Sigmoid colon (tissue), 7 donors: ENCODE measurements around the gene GCH1. TPM values are rescaled to one million over a fixed set of nuclear protein-coding genes. Genes with fewer than 3 reads are reported as not detected.
A peak's percentile ranks its signal among the peaks of the same experiment; 100 is the strongest.

Experiments used
- DNase-seq: peaks from one replicate; pipeline ENCODE4 v3.0.0-alpha.2; 2019
- H3K27ac ChIP-seq, 4 donors: fragments of 200-600 bp; sonication (generic); one replicate each; pipeline ENCODE4 v1.5.1; 2016 to 2019; ENCODE audit warnings: mild to moderate bottlenecking in 1 of 4
- H3K27me3 ChIP-seq, 3 donors: fragments of 200-600 bp; sonication (generic); one replicate each; pipeline ENCODE4 v1.5.1; 2019; ENCODE audit warnings: mild to moderate bottlenecking in 1 of 3
- H3K36me3 ChIP-seq, 4 donors: fragments of 200-600 bp; sonication (generic); one replicate each; pipeline ENCODE4 v1.5.1; 2016 to 2019
- H3K4me1 ChIP-seq, 4 donors: fragments of 200-600 bp; sonication (generic); one replicate each; pipeline ENCODE4 v1.5.1; 2017 to 2019
- H3K4me3 ChIP-seq, 4 donors: fragments of 200-600 bp; sonication (generic); one replicate each; pipeline ENCODE4 v1.5.1; 2017 to 2019; ENCODE audit warnings: mild to moderate bottlenecking in 2 of 4, moderate library complexity in 1 of 4
- H3K9me3 ChIP-seq, 4 donors: fragments of 200-600 bp in 3 of 4; sonication (generic) in 3 of 4; one replicate each; pipeline versions ENCODE4 v1.5.1 to v1.6.1; 2013 to 2019
- EP300 ChIP-seq, 4 donors: sonication (generic); formaldehyde crosslinking; IDR thresholded peaks; one replicate each; pipeline ENCODE4 v1.6.1; 2017; ENCODE audit warnings: antibody characterized with exemption in 4 of 4
- POLR2A ChIP-seq, 2 donors: fragments of 450-650 bp; IDR thresholded peaks; one replicate each; pipeline ENCODE4 v1.6.1; 2016; ENCODE audit warnings: antibody characterized with exemption in 2 of 2, mild to moderate bottlenecking in 2 of 2, moderate library complexity in 2 of 2
- POLR2AphosphoS5 ChIP-seq, 4 donors: sonication (generic); formaldehyde crosslinking; IDR thresholded peaks; one replicate each; pipeline ENCODE4 v1.6.1; 2017; ENCODE audit warnings: antibody characterized with exemption in 4 of 4
- WGBS, 2 donors: extraction: QIAGEN DNeasy Blood & Tissue Kit; methylation state at CpG; one replicate each; pipeline ENCODE4 v1.1.7; 2013; 5-methylcytosine and 5-hydroxymethylcytosine counted together
- intact Hi-C: fragments of 100-400 bp; cut with DNase I; formaldehyde crosslinking; loops from one replicate; pipeline ENCODE4 v1.15.1; 2023
- polyA plus RNA-seq, 3 donors: library from polyadenylated mRNA; stranded (reverse); fragments of 200-250 nt; gene quantifications; one replicate each; pipeline ENCODE4 v1.2.3, GENCODE V29; 2013
- total RNA-seq, 4 donors: library from RNA; depleted of rRNA; stranded (reverse); fragments of >200 nt; gene quantifications; one replicate each; pipeline ENCODE4 v1.1.0, GENCODE V29; 2016
- TF ChIP-seq, protein P1 (sequence below), 4 experiments: fragments of 450-650 bp in 3 of 4; fragments of 200-600 bp in 1 of 4; IDR thresholded peaks; one replicate each; pipeline ENCODE4 v1.5.1; 2016 to 2019; ENCODE audit warnings: antibody characterized with exemption in 4 of 4, mild to moderate bottlenecking in 3 of 4, moderate library complexity in 2 of 4
- donor health status: healthy with polysubstance abuse.
- donor health status: Bipolar disorder and iron deficiency.
- donor health status: healthy.

The GCH1 gene
- total and polyA plus RNA-seq, 7 donors, result 3.2 to 46.2 (median 8.1) TPM

DNA sequence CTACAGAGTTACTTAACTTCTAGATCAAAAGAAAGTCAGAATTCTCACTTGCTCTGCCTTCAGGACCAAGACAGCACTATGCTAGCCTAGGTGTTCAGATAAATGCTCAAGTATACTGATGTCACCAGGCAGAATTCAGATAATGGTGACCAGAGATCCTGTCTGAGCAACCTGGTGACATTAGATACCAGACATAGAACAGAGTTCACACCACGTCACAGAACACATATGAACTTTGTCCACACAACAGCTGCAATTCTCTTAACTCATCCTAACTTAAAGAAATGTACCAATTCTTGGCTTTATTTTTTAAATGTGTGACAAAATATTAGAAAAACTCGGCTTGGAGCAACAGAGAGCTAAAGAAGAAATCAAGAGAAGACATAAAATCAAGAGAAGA lies 58.1 kb downstream of the GCH1 start:
- Histone ChIP-seq H3K27me3 (no peaks in the 10 kb centered on the region), H3K9me3 (no peaks in the 10 kb centered on the region), H3K4me3 (no peak overlapping the region), H3K36me3 (no peaks in the 10 kb centered on the region), H3K27ac (no peak overlapping the region), H3K4me1 (no peaks in the 10 kb centered on the region)
- WGBS, 2 donors, result 59 to 80% methylated on average over 2 of the region's 2 CpGs
- TF ChIP-seq POLR2AphosphoS5 (IDR thresholded peaks at IDR 0.05), result no peak
- TF ChIP-seq, protein P1, sequence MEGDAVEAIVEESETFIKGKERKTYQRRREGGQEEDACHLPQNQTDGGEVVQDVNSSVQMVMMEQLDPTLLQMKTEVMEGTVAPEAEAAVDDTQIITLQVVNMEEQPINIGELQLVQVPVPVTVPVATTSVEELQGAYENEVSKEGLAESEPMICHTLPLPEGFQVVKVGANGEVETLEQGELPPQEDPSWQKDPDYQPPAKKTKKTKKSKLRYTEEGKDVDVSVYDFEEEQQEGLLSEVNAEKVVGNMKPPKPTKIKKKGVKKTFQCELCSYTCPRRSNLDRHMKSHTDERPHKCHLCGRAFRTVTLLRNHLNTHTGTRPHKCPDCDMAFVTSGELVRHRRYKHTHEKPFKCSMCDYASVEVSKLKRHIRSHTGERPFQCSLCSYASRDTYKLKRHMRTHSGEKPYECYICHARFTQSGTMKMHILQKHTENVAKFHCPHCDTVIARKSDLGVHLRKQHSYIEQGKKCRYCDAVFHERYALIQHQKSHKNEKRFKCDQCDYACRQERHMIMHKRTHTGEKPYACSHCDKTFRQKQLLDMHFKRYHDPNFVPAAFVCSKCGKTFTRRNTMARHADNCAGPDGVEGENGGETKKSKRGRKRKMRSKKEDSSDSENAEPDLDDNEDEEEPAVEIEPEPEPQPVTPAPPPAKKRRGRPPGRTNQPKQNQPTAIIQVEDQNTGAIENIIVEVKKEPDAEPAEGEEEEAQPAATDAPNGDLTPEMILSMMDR (IDR thresholded peaks at IDR 0.05), result no peak
- no peak for TF ChIP-seq POLR2A (IDR thresholded peaks at IDR 0.05)
- no peak for TF ChIP-seq EP300 (IDR thresholded peaks at IDR 0.05)
- no peak for DNase-seq
- intact Hi-C loops, result no loop called here

DNA sequence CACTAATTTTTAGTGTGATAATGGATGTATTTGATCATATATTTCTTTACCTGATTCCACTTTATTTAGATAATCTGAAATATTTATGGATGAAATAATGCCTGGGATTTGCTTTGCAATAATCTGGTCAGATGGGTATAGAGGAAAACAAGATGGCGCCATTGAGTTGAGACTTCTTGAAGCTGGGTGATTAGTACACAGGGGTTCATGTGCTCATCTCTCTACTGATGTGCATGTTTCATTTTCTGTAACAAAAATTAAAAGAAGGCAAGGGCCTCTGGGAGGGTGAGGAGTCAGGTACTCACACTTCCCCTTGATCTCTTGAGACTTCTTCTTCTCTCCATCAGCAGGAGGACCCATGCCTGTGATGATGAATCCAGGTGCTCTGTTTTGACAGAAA lies 61.8 kb downstream of the GCH1 start:
- H3K27ac ChIP-seq, result no peak overlapping the region
- DNase-seq, result no peak
- H3K4me3 ChIP-seq, result no peak overlapping the region
- intact Hi-C loops, result no loop called here
- no peaks in the 10 kb centered on the region for H3K9me3 ChIP-seq
- TF ChIP-seq POLR2AphosphoS5 (IDR thresholded peaks at IDR 0.05), result no peak
- no peak for TF ChIP-seq POLR2A (IDR thresholded peaks at IDR 0.05)
- TF ChIP-seq, protein P1 (IDR thresholded peaks at IDR 0.05), result no peak
- TF ChIP-seq EP300 (IDR thresholded peaks at IDR 0.05), result no peak
- H3K36me3 ChIP-seq, result no peaks in the 10 kb centered on the region
- H3K4me1 ChIP-seq, result no peaks in the 10 kb centered on the region
- 96 to 98% methylated on average over 1 of the region's 1 CpG for WGBS, 2 donors
- H3K27me3 ChIP-seq, result no peaks in the 10 kb centered on the region

DNA sequence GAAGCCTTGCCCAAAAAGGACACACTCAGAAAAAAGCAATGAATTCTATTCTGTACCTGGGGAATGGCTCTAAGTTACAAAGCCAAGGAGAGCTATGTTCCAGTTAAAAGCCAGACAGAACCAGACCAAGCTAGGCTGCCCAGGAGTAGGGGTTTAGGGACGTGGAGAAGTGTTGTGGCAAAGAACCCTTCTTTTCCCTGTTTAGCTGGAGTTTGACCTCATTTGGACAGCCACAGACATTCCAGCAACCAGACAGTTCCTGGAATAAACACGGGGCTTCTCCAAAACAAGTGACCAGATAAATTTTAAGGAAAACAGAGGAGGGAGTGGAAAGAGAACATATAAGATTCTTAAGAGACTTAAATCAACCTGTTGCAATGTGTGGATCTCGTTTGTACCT lies 62.3 kb downstream of the GCH1 start:
- no peak for TF ChIP-seq POLR2AphosphoS5 (IDR thresholded peaks at IDR 0.05)
- TF ChIP-seq, protein P1 (IDR thresholded peaks at IDR 0.05), result no peak
- no peak for TF ChIP-seq EP300 (IDR thresholded peaks at IDR 0.05)
- no peak for TF ChIP-seq POLR2A (IDR thresholded peaks at IDR 0.05)
- H3K4me3 ChIP-seq, result no peak overlapping the region
- H3K27ac ChIP-seq, result peak overlapping the region in 2 of 4 donors; percentile 26 to 40
- no peaks in the 10 kb centered on the region for H3K27me3 ChIP-seq
- WGBS, 2 donors, result 85 to 88% methylated on average over 3 of the region's 3 CpGs
- H3K9me3 ChIP-seq, result no peaks in the 10 kb centered on the region
- DNase-seq, result no peak
- no peaks in the 10 kb centered on the region for H3K36me3 ChIP-seq
- intact Hi-C loops, result no loop called here
- no peaks in the 10 kb centered on the region for H3K4me1 ChIP-seq

DNA sequence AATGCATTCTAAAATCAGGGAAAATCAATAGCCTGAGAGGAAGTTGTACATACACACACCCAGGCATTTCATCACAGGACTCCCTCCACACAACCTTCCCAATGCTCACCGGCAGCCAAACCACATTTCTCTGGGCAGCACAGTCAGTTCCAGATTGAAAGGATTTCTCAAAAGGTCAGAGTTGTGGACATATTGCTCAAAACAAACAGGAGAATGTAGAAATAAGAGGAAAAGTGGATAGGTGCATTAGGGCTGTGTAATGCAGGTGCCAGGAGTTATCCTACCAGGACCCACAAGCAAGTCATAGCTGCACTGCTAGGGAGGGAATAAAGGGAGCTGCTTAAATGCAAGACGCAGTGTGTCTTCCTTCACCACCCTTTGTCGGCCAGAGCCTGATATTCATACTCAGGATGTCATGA lies 62.9 kb downstream of the GCH1 start:
- Histone ChIP-seq H3K27me3 (no peaks in the 10 kb centered on the region), H3K9me3 (no peaks in the 10 kb centered on the region), H3K36me3 (no peaks in the 10 kb centered on the region), H3K4me3 (no peak overlapping the region), H3K4me1 (no peaks in the 10 kb centered on the region), H3K27ac (peak overlapping the region in 2 of 4 donors; percentile 26 to 40)
- DNase-seq, result peak; percentile 83
- 88 to 90% methylated on average over 3 of the region's 3 CpGs for WGBS, 2 donors
- TF ChIP-seq EP300 (IDR thresholded peaks at IDR 0.05) (no peak), POLR2AphosphoS5 (IDR thresholded peaks at IDR 0.05) (peak in 1 of 4 donors; percentile 20)
- TF ChIP-seq, protein P1 (IDR thresholded peaks at IDR 0.05), result no peak
- intact Hi-C loops, result no loop called here

DNA sequence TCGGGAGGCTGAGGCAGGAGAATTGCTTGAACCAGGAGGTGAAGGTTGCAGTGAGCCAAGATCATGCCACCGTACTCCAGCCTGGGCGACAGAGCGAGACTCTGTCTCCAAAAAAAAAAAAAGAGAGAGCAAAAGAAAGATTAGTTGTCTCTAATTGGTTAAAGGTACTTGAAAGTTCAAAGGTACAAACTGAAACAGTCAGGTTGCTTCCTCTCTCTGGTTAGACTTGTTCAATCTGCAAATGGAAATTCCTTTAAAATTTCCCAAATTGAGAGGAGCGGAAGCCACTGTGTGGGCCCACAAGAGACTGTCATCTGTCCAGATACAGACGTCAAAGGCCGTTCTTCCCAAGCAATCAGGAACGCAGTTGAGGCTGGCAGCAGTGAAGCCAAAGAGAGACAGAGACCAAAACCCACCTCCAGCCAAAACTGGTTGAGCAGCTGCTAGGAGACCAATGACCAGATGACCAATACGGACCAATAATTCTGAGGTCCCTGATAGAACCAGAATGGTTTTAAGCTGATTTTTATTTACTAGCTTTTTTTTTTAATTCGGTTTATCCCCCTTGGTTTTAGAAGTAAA lies 63.6 kb downstream of the GCH1 start:
- H3K36me3 ChIP-seq, result no peaks in the 10 kb centered on the region
- H3K27ac ChIP-seq, result no peak overlapping the region
- 95 to 97% methylated on average over 10 of the region's 10 CpGs for WGBS, 2 donors
- no peak for TF ChIP-seq POLR2AphosphoS5 (IDR thresholded peaks at IDR 0.05)
- TF ChIP-seq, protein P1 (IDR thresholded peaks at IDR 0.05), result no peak
- no peak for TF ChIP-seq EP300 (IDR thresholded peaks at IDR 0.05)
- no peak for TF ChIP-seq POLR2A (IDR thresholded peaks at IDR 0.05)
- intact Hi-C loops, result no loop called here
- H3K9me3 ChIP-seq, result no peaks in the 10 kb centered on the region
- H3K4me3 ChIP-seq, result no peak overlapping the region
- H3K4me1 ChIP-seq, result no peaks in the 10 kb centered on the region
- no peaks in the 10 kb centered on the region for H3K27me3 ChIP-seq
- DNase-seq, result no peak
